Mesendoderm (in vitro differentiated cells): Measurements from ENCODE around the gene FYN.

Source experiments
- DNase-seq: peaks from one replicate; pipeline ENCODE4 v3.0.0; 2013
- H2AK5ac ChIP-seq: 2 replicates; pipeline ENCODE4 v1.6.1; 2013; ENCODE audit warnings: low read length, inconsistent platforms
- H2BK120ac ChIP-seq: 2 replicates; pipeline ENCODE4 v1.6.1; 2013; ENCODE audit warnings: low read depth, mild to moderate bottlenecking, low read length, moderate library complexity, mixed read lengths
- H2BK15ac ChIP-seq: replicated peaks from 2 replicates; pipeline ENCODE4 v1.6.1; 2013; ENCODE audit warnings: low read depth, mild to moderate bottlenecking, moderate library complexity
- H2BK5ac ChIP-seq: 2 replicates; pipeline ENCODE4 v1.6.1; 2013; ENCODE audit warnings: low read length, inconsistent platforms
- H3K18ac ChIP-seq: 2 replicates; pipeline ENCODE4 v1.6.1; 2013; ENCODE audit warnings: mild to moderate bottlenecking, low read length, mixed read lengths
- H3K23ac ChIP-seq: one replicate; pipeline ENCODE4 v1.6.1; 2013; ENCODE audit warnings: low read length
- H3K27ac ChIP-seq: 2 replicates; pipeline ENCODE4 v1.5.1; 2013; ENCODE audit warnings: low read depth, mild to moderate bottlenecking, inconsistent platforms, low read length, moderate library complexity
- H3K27me3 ChIP-seq: 2 replicates; pipeline ENCODE4 v1.6.1; 2013; ENCODE audit warnings: low read length, control low read depth, mild to moderate bottlenecking, inconsistent platforms; ENCODE audit not compliant: insufficient read depth, poor library complexity
- H3K36me3 ChIP-seq: 2 replicates; pipeline ENCODE4 v1.6.1; 2013; ENCODE audit warnings: low read length, inconsistent platforms; ENCODE audit not compliant: control insufficient read depth, insufficient read depth
- H3K4ac ChIP-seq: one replicate; pipeline ENCODE4 v1.6.1; 2013; ENCODE audit warnings: low read depth, mild to moderate bottlenecking, low read length, moderate library complexity
- H3K4me1 ChIP-seq: 2 replicates; pipeline ENCODE4 v1.6.1; 2013; ENCODE audit warnings: low read depth, low read length, inconsistent platforms; ENCODE audit not compliant: control insufficient read depth
- H3K4me2 ChIP-seq: 2 replicates; pipeline ENCODE4 v1.6.1; 2013; ENCODE audit warnings: low read length
- H3K4me3 ChIP-seq: 2 replicates; pipeline ENCODE4 v1.5.1; 2013; ENCODE audit warnings: mild to moderate bottlenecking, low read length
- H3K56ac ChIP-seq: one replicate; pipeline ENCODE4 v1.6.1; 2013; ENCODE audit warnings: low read length
- H3K79me1 ChIP-seq: 2 replicates; pipeline ENCODE4 v1.6.1; 2013; ENCODE audit warnings: low read length, inconsistent platforms
- H3K79me2 ChIP-seq: 2 replicates; pipeline ENCODE4 v1.6.1; 2013; ENCODE audit warnings: mild to moderate bottlenecking, low read length; ENCODE audit not compliant: control insufficient read depth, insufficient read depth
- H3K9ac ChIP-seq: 2 replicates; pipeline ENCODE4 v1.6.1; 2013; ENCODE audit warnings: low read length, inconsistent platforms
- H4K5ac ChIP-seq: one replicate; pipeline ENCODE4 v1.6.1; 2013; ENCODE audit warnings: low read length
- H4K8ac ChIP-seq: one replicate; pipeline ENCODE4 v1.6.1; 2013; ENCODE audit warnings: low read depth, mild to moderate bottlenecking, control low read depth, low read length, moderate library complexity
- WGBS: extraction: QIAGEN DNeasy Blood & Tissue Kit; methylation state at CpG from one replicate; pipeline ENCODE4 v1.1.7; 2013; ENCODE audit warnings: low lambda C conversion rate, missing lambda C conversion rate; ENCODE audit not compliant: insufficient coverage; ENCODE audit errors: extremely low coverage; 5-methylcytosine and 5-hydroxymethylcytosine counted together

The FYN gene

GRCh38 chr6:111794727-111795452 is 78.4 kb downstream of the FYN start:
- H3K4me1 ChIP-seq: no peaks in the 10 kb centered on the region
- no peaks in the 10 kb centered on the region for H3K79me2 ChIP-seq
- H2AK5ac ChIP-seq: no peak overlapping the region
- no peaks in the 10 kb centered on the region for H3K36me3 ChIP-seq
- H3K9ac ChIP-seq: no peak overlapping the region
- no peak overlapping the region for H4K8ac ChIP-seq
- no CpG with 5 or more reads among the region's 5 CpGs for WGBS
- no peak overlapping the region for H3K56ac ChIP-seq
- H3K27me3 ChIP-seq: no peaks in the 10 kb centered on the region
- H2BK120ac ChIP-seq: no peak overlapping the region
- H3K4me2 ChIP-seq: no peak overlapping the region
- peaks cover 4% of the 10 kb centered on the region for H3K79me1 ChIP-seq
- H3K23ac ChIP-seq: no peak overlapping the region
- H2BK5ac ChIP-seq: no peak overlapping the region
- H3K4me3 ChIP-seq: no peak overlapping the region
- no peak overlapping the region for H2BK15ac ChIP-seq
- H3K4ac ChIP-seq: no peak overlapping the region
- H4K5ac ChIP-seq: no peak overlapping the region
- H3K18ac ChIP-seq: no peak overlapping the region
- H3K27ac ChIP-seq: no peak overlapping the region
- no peak for DNase-seq

- DNase-seq: no peak
- no peak overlapping the region for H4K5ac ChIP-seq
- no peak overlapping the region for H3K4me2 ChIP-seq
- H3K56ac ChIP-seq: no peak overlapping the region
- no peak overlapping the region for H2BK120ac ChIP-seq
- H3K4me1 ChIP-seq: no peaks in the 10 kb centered on the region
- no peak overlapping the region for H3K9ac ChIP-seq
- H3K18ac ChIP-seq: no peak overlapping the region
- no peak overlapping the region for H3K4me3 ChIP-seq
- H2BK5ac ChIP-seq: no peak overlapping the region
- no peaks in the 10 kb centered on the region for H3K79me2 ChIP-seq
- no peaks in the 10 kb centered on the region for H3K27me3 ChIP-seq
- no peak overlapping the region for H2AK5ac ChIP-seq
- H3K36me3 ChIP-seq: no peaks in the 10 kb centered on the region
- H2BK15ac ChIP-seq: no peak overlapping the region
- H3K4ac ChIP-seq: no peak overlapping the region
- no peak overlapping the region for H3K23ac ChIP-seq
- WGBS: no CpG with 5 or more reads among the region's 4 CpGs
- H4K8ac ChIP-seq: no peak overlapping the region
- peaks cover 2% of the 10 kb centered on the region for H3K79me1 ChIP-seq
- H3K27ac ChIP-seq: no peak overlapping the region
These were observed 79.0 kb downstream of the FYN start for GRCh38 chr6:111794300-111794699.

GRCh38 chr6:111793711-111794111 is 79.5 kb downstream of the FYN start:
- no peak for DNase-seq
- H3K56ac ChIP-seq: no peak overlapping the region

GRCh38 chr6:111792914-111793700 is 80.1 kb downstream of the FYN start:
- no CpG with 5 or more reads among the region's 10 CpGs for WGBS
- no peak overlapping the region for H4K8ac ChIP-seq

More at GRCh38 chr6:111793711-111794111, 79.5 kb downstream of the FYN start:
- peak overlapping the region; percentile 12 for H3K18ac ChIP-seq
- H3K4me1 ChIP-seq: peaks cover 3% of the 10 kb centered on the region
- no peak overlapping the region for H3K27ac ChIP-seq
- no peak overlapping the region for H2BK120ac ChIP-seq
- no CpG with 5 or more reads among the region's 8 CpGs for WGBS
- H3K36me3 ChIP-seq: no peaks in the 10 kb centered on the region
- no peaks in the 10 kb centered on the region for H3K27me3 ChIP-seq
- H3K9ac ChIP-seq: no peak overlapping the region
- H3K23ac ChIP-seq: no peak overlapping the region
- H3K79me2 ChIP-seq: no peaks in the 10 kb centered on the region
- H4K8ac ChIP-seq: no peak overlapping the region
- no peak overlapping the region for H2AK5ac ChIP-seq
- no peak overlapping the region for H2BK15ac ChIP-seq
- no peak overlapping the region for H2BK5ac ChIP-seq
- no peak overlapping the region for H3K4me2 ChIP-seq
- H4K5ac ChIP-seq: no peak overlapping the region
- peak overlapping the region; percentile 56 for H3K4ac ChIP-seq
- H3K4me3 ChIP-seq: no peak overlapping the region
- peaks cover 5% of the 10 kb centered on the region for H3K79me1 ChIP-seq

GRCh38 chr6:111792241-111792640 is 81.0 kb downstream of the FYN start:
- H3K4ac ChIP-seq: no peak overlapping the region
- no peak overlapping the region for H4K8ac ChIP-seq
- no CpG with 5 or more reads among the region's 2 CpGs for WGBS
- DNase-seq: no peak
- no peak overlapping the region for H3K4me3 ChIP-seq
- no peaks in the 10 kb centered on the region for H3K79me2 ChIP-seq
- H2BK15ac ChIP-seq: no peak overlapping the region
- no peak overlapping the region for H3K23ac ChIP-seq
- H3K4me2 ChIP-seq: no peak overlapping the region
- no peak overlapping the region for H3K56ac ChIP-seq
- H3K36me3 ChIP-seq: no peaks in the 10 kb centered on the region
- no peak overlapping the region for H3K27ac ChIP-seq
- no peak overlapping the region for H4K5ac ChIP-seq
- H2BK5ac ChIP-seq: no peak overlapping the region
- no peak overlapping the region for H2BK120ac ChIP-seq
- no peak overlapping the region for H2AK5ac ChIP-seq
- peaks cover 3% of the 10 kb centered on the region for H3K4me1 ChIP-seq
- no peaks in the 10 kb centered on the region for H3K27me3 ChIP-seq
- H3K18ac ChIP-seq: no peak overlapping the region
- H3K9ac ChIP-seq: no peak overlapping the region
- H3K79me1 ChIP-seq: peaks cover 12% of the 10 kb centered on the region

More at GRCh38 chr6:111792914-111793700, 80.1 kb downstream of the FYN start:
- H3K4me3 ChIP-seq: no peak overlapping the region
- no peak overlapping the region for H3K4ac ChIP-seq
- no peaks in the 10 kb centered on the region for H3K27me3 ChIP-seq
- no peak overlapping the region for H4K5ac ChIP-seq
- no peak overlapping the region for H2BK5ac ChIP-seq
- H2AK5ac ChIP-seq: no peak overlapping the region
- peaks cover 3% of the 10 kb centered on the region for H3K4me1 ChIP-seq
- H3K79me2 ChIP-seq: no peaks in the 10 kb centered on the region
- H2BK120ac ChIP-seq: no peak overlapping the region
- peak overlapping the region; percentile 12 for H3K18ac ChIP-seq
- no peaks in the 10 kb centered on the region for H3K36me3 ChIP-seq
- H3K23ac ChIP-seq: no peak overlapping the region
- DNase-seq: no peak
- no peak overlapping the region for H3K9ac ChIP-seq
- no peak overlapping the region for H2BK15ac ChIP-seq
- H3K27ac ChIP-seq: no peak overlapping the region
- no peak overlapping the region for H3K4me2 ChIP-seq
- peaks cover 8% of the 10 kb centered on the region for H3K79me1 ChIP-seq
- H3K56ac ChIP-seq: no peak overlapping the region
